Uterus (tissue), 4 donors: ENCODE measurements around the gene CDKL5. TPM values are rescaled to one million over a fixed set of nuclear protein-coding genes. Genes with fewer than 3 reads are reported as not detected.

Experiments used
- DNase-seq, 2 donors: peaks; one replicate each; pipeline ENCODE4 v3.0.0-alpha.2; 2019 to 2020
- H3K27ac ChIP-seq, 2 donors: fragments of 200-600 bp; sonication (generic); 1 replicate in 1 of 2; 2 replicates in 1 of 2; pipeline ENCODE4 v1.5.1; 2016 to 2018
- H3K27me3 ChIP-seq, 2 donors: fragments of 200-600 bp; sonication (generic); one replicate each; pipeline ENCODE4 v1.5.1; 2018 to 2019; ENCODE audit warnings: control low read depth in 1 of 2
- H3K36me3 ChIP-seq, 2 donors: fragments of 200-600 bp; sonication (generic); one replicate each; pipeline ENCODE4 v1.5.1; 2019; ENCODE audit warnings: control low read depth in 1 of 2
- H3K4me1 ChIP-seq, 2 donors: fragments of 200-600 bp; sonication (generic); one replicate each; pipeline ENCODE4 v1.5.1; 2018 to 2019; ENCODE audit warnings: control low read depth in 1 of 2
- H3K4me3 ChIP-seq, 2 donors: fragments of 200-600 bp; sonication (generic); 1 replicate in 1 of 2; 2 replicates in 1 of 2; pipeline ENCODE4 v1.5.1; 2018 to 2019; ENCODE audit warnings: mild to moderate bottlenecking in 1 of 2
- H3K9me3 ChIP-seq, 2 donors: fragments of 200-600 bp; sonication (generic); one replicate each; pipeline ENCODE4 v1.5.1; 2019; ENCODE audit warnings: control low read depth in 1 of 2
- POLR2A ChIP-seq, 2 donors: fragments of 450-650 bp; IDR thresholded peaks; one replicate each; pipeline ENCODE4 v1.6.1; 2016; ENCODE audit warnings: antibody characterized with exemption in 2 of 2, mild to moderate bottlenecking in 1 of 2, moderate library complexity in 1 of 2
- intact Hi-C: fragments of 100-400 bp; cut with DNase I; formaldehyde crosslinking; loops from one replicate; pipeline ENCODE4 v1.15.1; 2023; ENCODE audit warnings: low total_unique reads
- total RNA-seq, 4 donors: library from RNA; depleted of rRNA in 3 of 4; stranded (reverse); fragments of >200 nt in 3 of 4; gene quantifications; one replicate each; pipeline versions ENCODE4 v1.1.0 to v1.2.4, GENCODE V29; 2014 to 2023
- TF ChIP-seq, protein P1 (sequence below), 4 experiments: fragments of 200-600 bp in 2 of 4; fragments of 450-650 bp in 2 of 4; sonication (generic) in 2 of 4; IDR thresholded peaks; one replicate each; pipeline ENCODE4 v1.5.1; 2016 to 2019; ENCODE audit warnings: antibody characterized with exemption in 4 of 4, mild to moderate bottlenecking in 2 of 4, moderate library complexity in 1 of 4
- donor health status: DM: yes; HTN: yes; CAD: no.

Gene CDKL5
- total RNA-seq, 4 donors from 2014 or later, result 9.7 to 14.5 (median 13.2) TPM

GRCh38 chrX:18468599-18468998 is 43.2 kb downstream of the CDKL5 start:
- no peak overlapping the region for H3K27ac ChIP-seq
- intact Hi-C loops, result no loop called here

DNA sequence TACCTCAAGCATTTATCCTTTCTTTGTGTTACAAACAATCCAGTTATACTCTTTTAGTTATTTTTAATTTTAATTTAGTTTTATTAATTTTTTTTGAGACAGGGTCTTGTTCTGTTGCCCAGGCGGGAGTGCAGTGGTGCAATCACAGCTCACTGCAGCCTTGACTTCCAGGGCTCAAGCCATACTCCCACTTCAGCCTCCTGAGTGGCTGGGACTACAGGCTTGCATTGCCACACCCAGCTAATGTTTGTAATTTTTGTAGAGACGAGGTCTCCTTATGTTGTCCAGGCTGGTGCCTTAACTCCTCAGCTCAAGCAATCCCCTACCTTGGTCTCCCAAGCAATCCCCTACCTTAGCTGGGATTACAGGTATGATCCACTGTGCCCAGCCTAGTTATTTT is 45.9 kb downstream of the CDKL5 start:
- H3K4me1 ChIP-seq, result no peaks in the 10 kb centered on the region
- no peaks in the 10 kb centered on the region for H3K9me3 ChIP-seq
- H3K27ac ChIP-seq, result no peak overlapping the region
- no peak overlapping the region for H3K4me3 ChIP-seq
- TF ChIP-seq POLR2A (IDR thresholded peaks at IDR 0.05), result no peak
- TF ChIP-seq, protein P1, sequence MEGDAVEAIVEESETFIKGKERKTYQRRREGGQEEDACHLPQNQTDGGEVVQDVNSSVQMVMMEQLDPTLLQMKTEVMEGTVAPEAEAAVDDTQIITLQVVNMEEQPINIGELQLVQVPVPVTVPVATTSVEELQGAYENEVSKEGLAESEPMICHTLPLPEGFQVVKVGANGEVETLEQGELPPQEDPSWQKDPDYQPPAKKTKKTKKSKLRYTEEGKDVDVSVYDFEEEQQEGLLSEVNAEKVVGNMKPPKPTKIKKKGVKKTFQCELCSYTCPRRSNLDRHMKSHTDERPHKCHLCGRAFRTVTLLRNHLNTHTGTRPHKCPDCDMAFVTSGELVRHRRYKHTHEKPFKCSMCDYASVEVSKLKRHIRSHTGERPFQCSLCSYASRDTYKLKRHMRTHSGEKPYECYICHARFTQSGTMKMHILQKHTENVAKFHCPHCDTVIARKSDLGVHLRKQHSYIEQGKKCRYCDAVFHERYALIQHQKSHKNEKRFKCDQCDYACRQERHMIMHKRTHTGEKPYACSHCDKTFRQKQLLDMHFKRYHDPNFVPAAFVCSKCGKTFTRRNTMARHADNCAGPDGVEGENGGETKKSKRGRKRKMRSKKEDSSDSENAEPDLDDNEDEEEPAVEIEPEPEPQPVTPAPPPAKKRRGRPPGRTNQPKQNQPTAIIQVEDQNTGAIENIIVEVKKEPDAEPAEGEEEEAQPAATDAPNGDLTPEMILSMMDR (IDR thresholded peaks at IDR 0.05), result no peak
- no peaks in the 10 kb centered on the region for H3K36me3 ChIP-seq
- intact Hi-C loops, result no loop called here
- DNase-seq, result no peak
- H3K27me3 ChIP-seq, result no peaks in the 10 kb centered on the region

More at GRCh38 chrX:18468599-18468998, 43.2 kb downstream of the CDKL5 start:
- H3K27me3 ChIP-seq, result no peaks in the 10 kb centered on the region
- TF ChIP-seq POLR2A (IDR thresholded peaks at IDR 0.05), result no peak
- TF ChIP-seq, protein P1 (IDR thresholded peaks at IDR 0.05), result no peak
- H3K9me3 ChIP-seq, result no peaks in the 10 kb centered on the region
- no peak for DNase-seq
- no peaks in the 10 kb centered on the region for H3K36me3 ChIP-seq
- H3K4me1 ChIP-seq, result no peaks in the 10 kb centered on the region
- no peak overlapping the region for H3K4me3 ChIP-seq

DNA sequence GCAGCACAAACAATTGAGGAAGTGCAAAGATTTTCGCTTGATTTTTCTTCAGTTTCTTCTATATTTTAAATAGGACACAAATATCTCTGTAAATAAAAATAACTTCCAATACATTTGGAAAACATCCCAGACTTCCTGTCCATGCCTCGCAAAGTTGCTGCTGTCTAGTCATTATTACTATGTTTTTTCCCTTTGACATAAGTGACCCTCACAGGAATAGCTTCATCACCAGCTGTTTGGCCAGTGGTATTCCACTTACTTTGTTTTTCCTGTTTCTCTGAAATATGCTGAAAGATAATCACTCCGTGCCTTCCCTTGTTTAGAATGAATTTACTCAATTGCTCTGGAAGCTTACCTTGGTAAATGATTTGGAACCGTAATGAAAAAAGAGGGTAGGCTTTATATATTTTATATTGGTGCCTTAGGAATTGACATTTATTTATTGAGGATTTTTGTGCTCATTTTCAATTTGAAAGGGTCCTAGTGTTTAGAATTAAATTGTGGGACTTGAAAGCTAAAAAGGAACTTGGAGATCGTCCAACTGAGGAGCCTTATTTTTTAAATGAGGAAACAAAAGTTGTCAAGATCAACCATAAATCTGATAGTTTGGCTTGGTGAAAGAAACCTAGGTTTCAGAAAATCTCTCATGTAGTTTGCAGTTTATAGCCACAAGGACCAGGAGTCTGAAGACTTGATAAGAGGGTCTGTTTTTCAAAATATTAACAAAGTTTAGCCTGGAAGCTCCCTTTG is 65.6 kb downstream of the CDKL5 start:
- no peak overlapping the region for H3K4me3 ChIP-seq
- H3K27me3 ChIP-seq, result no peaks in the 10 kb centered on the region
- TF ChIP-seq, protein P1 (IDR thresholded peaks at IDR 0.05), result no peak
- TF ChIP-seq POLR2A (IDR thresholded peaks at IDR 0.05), result no peak
- H3K4me1 ChIP-seq, result no peaks in the 10 kb centered on the region
- no peaks in the 10 kb centered on the region for H3K36me3 ChIP-seq
- no peaks in the 10 kb centered on the region for H3K9me3 ChIP-seq
- DNase-seq, result no peak
- intact Hi-C loops, result no loop called here
- no peak overlapping the region for H3K27ac ChIP-seq

GRCh38 chrX:18491587-18492340 is 66.4 kb downstream of the CDKL5 start:
- H3K36me3 ChIP-seq, result no peaks in the 10 kb centered on the region
- H3K27me3 ChIP-seq, result no peaks in the 10 kb centered on the region
- no peak overlapping the region for H3K4me3 ChIP-seq
- intact Hi-C loops, result no loop called here
- H3K9me3 ChIP-seq, result no peaks in the 10 kb centered on the region
- no peak overlapping the region for H3K27ac ChIP-seq
- DNase-seq, result no peak
- TF ChIP-seq POLR2A (IDR thresholded peaks at IDR 0.05), result no peak
- TF ChIP-seq, protein P1 (IDR thresholded peaks at IDR 0.05), result no peak
- H3K4me1 ChIP-seq, result no peaks in the 10 kb centered on the region

DNA sequence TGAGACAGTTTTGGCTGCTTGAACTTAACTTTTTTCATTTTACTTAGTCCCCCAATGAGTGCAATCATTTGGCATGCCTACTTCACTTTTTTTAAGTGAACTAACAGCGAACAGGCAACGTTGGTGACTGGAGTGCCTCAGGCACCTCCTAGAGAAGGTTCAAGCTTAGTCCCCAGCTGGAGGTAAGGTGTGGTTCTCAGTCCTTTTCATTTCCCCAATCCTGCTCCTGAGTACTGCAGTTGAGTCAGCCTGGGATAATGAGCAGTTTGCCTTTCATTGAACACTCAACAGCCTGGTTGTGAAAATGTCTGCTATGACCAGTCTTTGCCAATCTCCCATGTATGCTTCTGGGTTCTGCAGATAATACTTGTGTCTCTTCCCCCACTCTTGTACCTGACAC is 109.5 kb downstream of the CDKL5 start:
- no peaks in the 10 kb centered on the region for H3K9me3 ChIP-seq
- TF ChIP-seq, protein P1 (IDR thresholded peaks at IDR 0.05), result no peak
- TF ChIP-seq POLR2A (IDR thresholded peaks at IDR 0.05), result no peak
- no peak overlapping the region for H3K4me3 ChIP-seq
- H3K27ac ChIP-seq, result no peak overlapping the region
- H3K4me1 ChIP-seq, result no peaks in the 10 kb centered on the region
- intact Hi-C loops, result no loop called here
- DNase-seq, result no peak
- H3K27me3 ChIP-seq, result no peaks in the 10 kb centered on the region
- no peaks in the 10 kb centered on the region for H3K36me3 ChIP-seq
